GM12878 (cell line): ENCODE measurements around the gene TPCN1.

Source experiments
- CHD1 ChIP-seq: IDR thresholded peaks from 2 replicates; pipeline ENCODE4 v1.6.1; 2012; ENCODE audit warnings: low read depth, low read length, improper control_type of control experiment
- NBN ChIP-seq: fragments of 450-650 bp; IDR thresholded peaks from 2 replicates; pipeline ENCODE4 v1.6.1; 2016
- NR2C1 ChIP-seq: fragments of 450-650 bp; IDR thresholded peaks from 2 replicates; pipeline ENCODE4 v1.6.1; 2017; ENCODE audit warnings: antibody characterized with exemption, mild to moderate bottlenecking, moderate library complexity
- POLR2A ChIP-seq: IDR thresholded peaks from 2 replicates; pipeline ENCODE4 v1.6.1; 2011; ENCODE audit warnings: low read depth, mild to moderate bottlenecking, low read length
- SP1 ChIP-seq: IDR thresholded peaks from one replicate; pipeline ENCODE4 v1.6.1; 2011; ENCODE audit warnings: low read depth, low read length
- TF ChIP-seq, protein P1 (sequence below), 3 experiments: IDR thresholded peaks in 2 of 3; conservative IDR thresholded peaks in 1 of 3; 2 replicates each; pipeline ENCODE4 v1.5.1; 2011; ENCODE audit warnings: low read depth in 3 of 3, low read length in 3 of 3, mild to moderate bottlenecking in 3 of 3, control low read depth in 2 of 3, moderate library complexity in 2 of 3, inconsistent platforms in 1 of 3, mixed read lengths in 1 of 3; ENCODE audit not compliant: control insufficient read depth in 2 of 3, insufficient read depth in 1 of 3; ENCODE audit errors: extremely low read depth in 1 of 3
- TF ChIP-seq, protein P2 (sequence below): IDR thresholded peaks from 2 replicates; pipeline ENCODE4 v1.6.1; 2012; ENCODE audit warnings: low read depth, low read length, improper control_type of control experiment

DNA sequence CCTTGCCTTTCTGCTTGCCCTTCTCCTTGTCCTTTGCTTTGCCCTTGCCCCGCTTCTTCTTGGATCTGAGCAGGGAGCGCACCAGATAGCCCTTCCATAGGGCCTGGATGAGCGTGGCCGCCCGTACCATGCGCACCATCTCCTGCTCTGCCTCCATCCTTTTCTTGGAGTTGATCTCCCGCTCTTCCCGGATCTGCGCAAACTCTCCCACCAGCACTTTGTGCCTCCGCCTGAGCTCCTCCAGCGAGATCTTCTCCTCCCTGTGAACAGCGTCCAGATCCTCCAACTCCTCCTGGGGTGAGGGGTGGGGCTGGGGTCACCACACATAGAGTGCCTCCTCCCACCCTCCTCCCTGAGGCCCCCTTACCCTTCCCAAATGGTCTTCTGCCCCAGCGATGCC lies 25.7 kb upstream of the TPCN1 start:
- TF ChIP-seq, protein P1, sequence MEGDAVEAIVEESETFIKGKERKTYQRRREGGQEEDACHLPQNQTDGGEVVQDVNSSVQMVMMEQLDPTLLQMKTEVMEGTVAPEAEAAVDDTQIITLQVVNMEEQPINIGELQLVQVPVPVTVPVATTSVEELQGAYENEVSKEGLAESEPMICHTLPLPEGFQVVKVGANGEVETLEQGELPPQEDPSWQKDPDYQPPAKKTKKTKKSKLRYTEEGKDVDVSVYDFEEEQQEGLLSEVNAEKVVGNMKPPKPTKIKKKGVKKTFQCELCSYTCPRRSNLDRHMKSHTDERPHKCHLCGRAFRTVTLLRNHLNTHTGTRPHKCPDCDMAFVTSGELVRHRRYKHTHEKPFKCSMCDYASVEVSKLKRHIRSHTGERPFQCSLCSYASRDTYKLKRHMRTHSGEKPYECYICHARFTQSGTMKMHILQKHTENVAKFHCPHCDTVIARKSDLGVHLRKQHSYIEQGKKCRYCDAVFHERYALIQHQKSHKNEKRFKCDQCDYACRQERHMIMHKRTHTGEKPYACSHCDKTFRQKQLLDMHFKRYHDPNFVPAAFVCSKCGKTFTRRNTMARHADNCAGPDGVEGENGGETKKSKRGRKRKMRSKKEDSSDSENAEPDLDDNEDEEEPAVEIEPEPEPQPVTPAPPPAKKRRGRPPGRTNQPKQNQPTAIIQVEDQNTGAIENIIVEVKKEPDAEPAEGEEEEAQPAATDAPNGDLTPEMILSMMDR (IDR thresholded peaks at IDR 0.05 in 2 of 3, conservative IDR thresholded peaks at IDR 0.05 in 1 of 3; ENCODE audit: control insufficient read depth in 2 of 3, extremely low read depth in 1 of 3, insufficient read depth in 1 of 3, low read depth in 3 of 3, low read length in 3 of 3): no peak
- TF ChIP-seq SP1 (no peak), NBN (no peak), CHD1 (no peak), NR2C1 (no peak), POLR2A (0 out of 2 replicates have a peak, but pooled peaks have one; percentile 7)
- TF ChIP-seq, protein P2, sequence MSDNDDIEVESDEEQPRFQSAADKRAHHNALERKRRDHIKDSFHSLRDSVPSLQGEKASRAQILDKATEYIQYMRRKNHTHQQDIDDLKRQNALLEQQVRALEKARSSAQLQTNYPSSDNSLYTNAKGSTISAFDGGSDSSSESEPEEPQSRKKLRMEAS: no peak
